Measurements from ENCODE around the gene TCP11L2. TPM values are rescaled to one million over a fixed set of nuclear protein-coding genes. Genes with fewer than 3 reads are reported as not detected.

Gene TCP11L2
- polyA plus RNA-seq, 1 donor from 2014 or later = 16.6 TPM

DNA sequence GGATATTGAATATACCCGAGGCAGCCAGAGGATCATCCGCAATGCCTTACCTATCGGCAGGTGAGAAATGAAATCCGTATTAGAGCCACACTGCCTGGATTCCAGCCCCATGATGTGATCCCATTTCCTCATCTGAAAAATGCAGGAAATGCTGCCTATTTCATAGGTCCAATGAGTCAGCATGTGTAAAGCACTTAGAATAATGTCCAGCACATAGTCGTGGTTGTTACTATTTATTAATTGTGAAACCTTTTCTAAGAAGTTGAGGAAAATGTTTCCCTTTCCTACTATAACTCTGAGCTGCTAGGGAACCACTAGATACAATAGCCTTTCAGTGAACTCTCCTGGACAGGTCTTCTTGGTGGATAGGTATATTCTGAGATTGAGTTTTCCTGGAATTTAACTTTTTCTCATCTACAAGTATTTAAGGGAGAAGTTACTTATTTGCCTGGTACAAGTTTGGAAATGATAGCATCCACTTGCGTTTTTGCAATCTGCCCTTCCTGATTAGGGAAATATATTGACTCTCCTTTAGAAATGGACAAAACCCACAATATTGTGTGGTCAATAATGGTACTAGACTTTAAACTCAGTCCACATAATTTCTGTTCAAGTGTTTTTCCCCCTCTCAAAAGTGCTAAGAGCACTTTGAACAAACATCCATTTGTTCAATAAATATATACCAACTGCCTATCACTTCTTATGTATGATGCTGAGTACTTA, 67.3 kb downstream of the TCP11L2 start:
- Histone ChIP-seq H3K9me3 (ENCODE audit: low read length) (no peaks in the 10 kb centered on the region), H3K79me2 (replicated peaks; ENCODE audit: insufficient read depth, low read length) (no peaks in the 10 kb centered on the region), H3K27me3 (ENCODE audit: insufficient read depth, low read depth, low read length) (no peaks in the 10 kb centered on the region), H3K36me3 (ENCODE audit: insufficient read depth, low read length) (no peaks in the 10 kb centered on the region), H2AFZ (ENCODE audit: low read depth, low read length) (no peak overlapping the region), H3K9ac (ENCODE audit: low read length) (no peak overlapping the region), H3K27ac (ENCODE audit: low read length) (no peak overlapping the region), H3F3A (ENCODE audit: insufficient read depth, low read length, poor library complexity, severe bottlenecking) (no peaks in the 10 kb centered on the region), H3K4me2 (ENCODE audit: low read length) (no peak overlapping the region), H3K4me3 (ENCODE audit: low read length) (no peak overlapping the region), H3K9me2 (ENCODE audit: insufficient read depth, low read length) (no peaks in the 10 kb centered on the region), H4K20me1 (ENCODE audit: insufficient read depth) (no peaks in the 10 kb centered on the region)
- TF ChIP-seq MXI1 (conservative IDR thresholded peaks at IDR 0.05; ENCODE audit: poor library complexity, severe bottlenecking) (no peak), POLR2AphosphoS5 (IDR thresholded peaks at IDR 0.05) (no peak), RAD21 (conservative IDR thresholded peaks at IDR 0.05) (no peak), SMC3 (conservative IDR thresholded peaks at IDR 0.05; ENCODE audit: poor library complexity) (no peak), EZH2 (IDR thresholded peaks at IDR 0.05; ENCODE audit: borderline replicate concordance, insufficient read depth, low read length, poor library complexity, severe bottlenecking) (no peak), EP300 (conservative IDR thresholded peaks at IDR 0.05; ENCODE audit: poor library complexity, severe bottlenecking) (no peak), TAF1 (IDR thresholded peaks at IDR 0.05; ENCODE audit: low read depth) (no peak)
- TF ChIP-seq, protein P1, sequence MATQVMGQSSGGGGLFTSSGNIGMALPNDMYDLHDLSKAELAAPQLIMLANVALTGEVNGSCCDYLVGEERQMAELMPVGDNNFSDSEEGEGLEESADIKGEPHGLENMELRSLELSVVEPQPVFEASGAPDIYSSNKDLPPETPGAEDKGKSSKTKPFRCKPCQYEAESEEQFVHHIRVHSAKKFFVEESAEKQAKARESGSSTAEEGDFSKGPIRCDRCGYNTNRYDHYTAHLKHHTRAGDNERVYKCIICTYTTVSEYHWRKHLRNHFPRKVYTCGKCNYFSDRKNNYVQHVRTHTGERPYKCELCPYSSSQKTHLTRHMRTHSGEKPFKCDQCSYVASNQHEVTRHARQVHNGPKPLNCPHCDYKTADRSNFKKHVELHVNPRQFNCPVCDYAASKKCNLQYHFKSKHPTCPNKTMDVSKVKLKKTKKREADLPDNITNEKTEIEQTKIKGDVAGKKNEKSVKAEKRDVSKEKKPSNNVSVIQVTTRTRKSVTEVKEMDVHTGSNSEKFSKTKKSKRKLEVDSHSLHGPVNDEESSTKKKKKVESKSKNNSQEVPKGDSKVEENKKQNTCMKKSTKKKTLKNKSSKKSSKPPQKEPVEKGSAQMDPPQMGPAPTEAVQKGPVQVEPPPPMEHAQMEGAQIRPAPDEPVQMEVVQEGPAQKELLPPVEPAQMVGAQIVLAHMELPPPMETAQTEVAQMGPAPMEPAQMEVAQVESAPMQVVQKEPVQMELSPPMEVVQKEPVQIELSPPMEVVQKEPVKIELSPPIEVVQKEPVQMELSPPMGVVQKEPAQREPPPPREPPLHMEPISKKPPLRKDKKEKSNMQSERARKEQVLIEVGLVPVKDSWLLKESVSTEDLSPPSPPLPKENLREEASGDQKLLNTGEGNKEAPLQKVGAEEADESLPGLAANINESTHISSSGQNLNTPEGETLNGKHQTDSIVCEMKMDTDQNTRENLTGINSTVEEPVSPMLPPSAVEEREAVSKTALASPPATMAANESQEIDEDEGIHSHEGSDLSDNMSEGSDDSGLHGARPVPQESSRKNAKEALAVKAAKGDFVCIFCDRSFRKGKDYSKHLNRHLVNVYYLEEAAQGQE (IDR thresholded peaks at IDR 0.05; ENCODE audit: borderline replicate concordance) = no peak
- TF ChIP-seq, protein P2, sequence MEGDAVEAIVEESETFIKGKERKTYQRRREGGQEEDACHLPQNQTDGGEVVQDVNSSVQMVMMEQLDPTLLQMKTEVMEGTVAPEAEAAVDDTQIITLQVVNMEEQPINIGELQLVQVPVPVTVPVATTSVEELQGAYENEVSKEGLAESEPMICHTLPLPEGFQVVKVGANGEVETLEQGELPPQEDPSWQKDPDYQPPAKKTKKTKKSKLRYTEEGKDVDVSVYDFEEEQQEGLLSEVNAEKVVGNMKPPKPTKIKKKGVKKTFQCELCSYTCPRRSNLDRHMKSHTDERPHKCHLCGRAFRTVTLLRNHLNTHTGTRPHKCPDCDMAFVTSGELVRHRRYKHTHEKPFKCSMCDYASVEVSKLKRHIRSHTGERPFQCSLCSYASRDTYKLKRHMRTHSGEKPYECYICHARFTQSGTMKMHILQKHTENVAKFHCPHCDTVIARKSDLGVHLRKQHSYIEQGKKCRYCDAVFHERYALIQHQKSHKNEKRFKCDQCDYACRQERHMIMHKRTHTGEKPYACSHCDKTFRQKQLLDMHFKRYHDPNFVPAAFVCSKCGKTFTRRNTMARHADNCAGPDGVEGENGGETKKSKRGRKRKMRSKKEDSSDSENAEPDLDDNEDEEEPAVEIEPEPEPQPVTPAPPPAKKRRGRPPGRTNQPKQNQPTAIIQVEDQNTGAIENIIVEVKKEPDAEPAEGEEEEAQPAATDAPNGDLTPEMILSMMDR (IDR thresholded peaks at IDR 0.05; ENCODE audit: poor library complexity, severe bottlenecking) = no peak

DNA sequence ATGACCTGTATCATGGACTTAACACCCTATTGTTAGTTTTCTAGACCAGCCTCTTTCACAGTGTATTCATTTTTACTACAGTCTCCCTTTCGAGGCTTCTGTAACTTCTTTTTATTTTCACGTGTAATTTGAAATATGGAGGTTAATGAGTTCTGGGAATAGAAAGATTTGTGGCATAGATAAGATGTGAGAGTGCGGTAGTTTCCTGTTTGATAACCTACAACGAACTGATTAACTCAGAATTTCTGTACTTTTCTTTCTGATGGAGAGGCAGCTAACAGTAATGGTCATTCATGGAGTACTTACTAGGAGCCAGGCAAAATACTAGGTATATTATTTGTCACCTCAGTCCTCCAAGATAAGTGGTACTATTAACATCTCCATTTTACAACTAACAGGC, 76.3 kb downstream of the TCP11L2 start:
- no peaks in the 10 kb centered on the region for H3K27me3 ChIP-seq (ENCODE audit: insufficient read depth, low read depth, low read length)
- TF ChIP-seq MXI1 (conservative IDR thresholded peaks at IDR 0.05; ENCODE audit: poor library complexity, severe bottlenecking) (no peak), EP300 (conservative IDR thresholded peaks at IDR 0.05; ENCODE audit: poor library complexity, severe bottlenecking) (no peak), RAD21 (conservative IDR thresholded peaks at IDR 0.05) (no peak), TAF1 (IDR thresholded peaks at IDR 0.05; ENCODE audit: low read depth) (no peak), POLR2AphosphoS5 (IDR thresholded peaks at IDR 0.05) (no peak), EZH2 (IDR thresholded peaks at IDR 0.05; ENCODE audit: borderline replicate concordance, insufficient read depth, low read length, poor library complexity, severe bottlenecking) (no peak), SMC3 (conservative IDR thresholded peaks at IDR 0.05; ENCODE audit: poor library complexity) (no peak)
- TF ChIP-seq, protein P1 (IDR thresholded peaks at IDR 0.05; ENCODE audit: borderline replicate concordance) = no peak
- TF ChIP-seq, protein P2 (IDR thresholded peaks at IDR 0.05; ENCODE audit: poor library complexity, severe bottlenecking) = no peak

More for the DNA sequence above, 76.3 kb downstream of the TCP11L2 start:
- no peaks in the 10 kb centered on the region for H3F3A ChIP-seq (ENCODE audit: insufficient read depth, low read length, poor library complexity, severe bottlenecking)
- H3K4me2 ChIP-seq (ENCODE audit: low read length) = no peak overlapping the region
- peaks cover 6% of the 10 kb centered on the region for H3K9me3 ChIP-seq (ENCODE audit: low read length)
- no peaks in the 10 kb centered on the region for H3K79me2 ChIP-seq (replicated peaks; ENCODE audit: insufficient read depth, low read length)
- H3K4me3 ChIP-seq (ENCODE audit: low read length) = no peak overlapping the region
- peaks cover 17% of the 10 kb centered on the region for H3K36me3 ChIP-seq (ENCODE audit: insufficient read depth, low read length)
- H3K9ac ChIP-seq (ENCODE audit: low read length) = no peak overlapping the region
- H3K9me2 ChIP-seq (ENCODE audit: insufficient read depth, low read length) = no peaks in the 10 kb centered on the region
- H3K27ac ChIP-seq (ENCODE audit: low read length) = no peak overlapping the region
- no peaks in the 10 kb centered on the region for H4K20me1 ChIP-seq (ENCODE audit: insufficient read depth)
- H2AFZ ChIP-seq (ENCODE audit: low read depth, low read length) = no peak overlapping the region

Measured in neural cell (in vitro differentiated cells).